ENCODE results near the gene ZFAND4. TPM values are rescaled to one million over a fixed set of nuclear protein-coding genes. Genes with fewer than 3 reads are reported as not detected.

Gene ZFAND4
- total RNA-seq, 2 experiments from 2014 or later = 30.4 to 34.5 TPM

DNA sequence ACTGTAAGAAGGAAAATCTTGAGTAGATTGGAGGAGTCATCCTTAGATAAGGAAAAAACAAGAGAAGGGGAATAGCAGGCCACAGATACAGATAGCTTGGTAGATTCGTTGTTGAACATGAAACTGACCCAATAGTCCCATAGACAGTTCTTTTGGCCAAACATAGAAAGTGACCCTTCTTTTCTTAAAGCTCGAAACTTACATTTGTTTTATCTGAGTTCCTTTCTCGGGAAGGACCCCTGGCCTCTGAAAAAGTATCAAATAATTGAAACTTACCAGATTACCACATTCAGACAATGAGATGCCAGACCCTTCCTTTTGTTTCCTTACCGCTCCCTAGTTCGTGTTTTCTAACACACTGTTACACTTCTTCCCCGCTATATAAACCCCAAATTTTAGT lies 72.9 kb downstream of the ZFAND4 start:
- H3K36me3 Mint-ChIP-seq (ENCODE audit: low read depth) = no peaks in the 10 kb centered on the region
- intact Hi-C loops (cut with DNase I, micrococcal nuclease) = loop anchor here in 1 of 2 experiments (5.0 kb wide), 1 partner anchor 127 kb away; no protein-coding TSS in a partner anchor
- no peak for ATAC-seq (ENCODE audit: poor library complexity)

DNA sequence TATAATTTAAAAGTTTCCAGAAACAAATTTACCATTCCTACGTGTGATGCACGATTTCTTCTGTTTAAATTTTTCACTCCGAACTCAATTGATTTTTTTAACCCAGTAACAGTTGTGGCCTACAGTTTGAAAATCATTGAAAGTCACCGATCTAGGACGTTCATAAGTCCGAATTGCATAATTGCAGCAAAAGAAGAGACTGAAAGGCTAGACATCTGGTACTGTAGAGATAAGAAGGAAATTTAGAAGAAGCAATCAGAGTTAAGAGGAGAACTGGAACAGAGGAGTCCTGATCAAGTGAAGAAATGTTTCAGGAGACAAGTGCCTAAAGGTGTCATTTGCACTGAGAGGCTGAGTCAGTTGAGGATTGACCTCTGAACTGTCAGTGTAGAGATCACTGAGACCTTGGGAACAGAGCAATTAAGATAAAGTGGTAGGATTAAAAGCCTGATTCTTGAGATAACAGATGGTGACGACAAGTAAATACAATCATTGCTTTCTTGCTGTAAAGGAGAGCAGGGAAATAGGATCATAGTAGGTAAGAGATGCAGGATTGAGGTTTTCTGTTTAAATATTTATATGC lies 73.5 kb downstream of the ZFAND4 start:
- no peak for ATAC-seq (ENCODE audit: poor library complexity)
- peaks cover 0 to 5% of the 10 kb centered on the region in 2 experiments for H3K9me3 ChIP-seq (ENCODE audit: control insufficient read depth in 1 of 2, insufficient read depth in 1 of 2, low read length in 2 of 2)
- Mint-ChIP-seq H3K4me3 (no peak overlapping the region), H3K9me3 (no peaks in the 10 kb centered on the region), H3K4me1 (ENCODE audit: low read depth) (peaks cover 7% of the 10 kb centered on the region), H3K36me3 (ENCODE audit: low read depth) (peaks cover 2% of the 10 kb centered on the region), H3K27me3 (peaks cover 24% of the 10 kb centered on the region), H3K27ac (no peak overlapping the region)
- ChIA-PET CTCF (no interaction called here), POLR2A (no interaction called here)
- no peak for DNase-seq
- TF ChIP-seq, protein P1, sequence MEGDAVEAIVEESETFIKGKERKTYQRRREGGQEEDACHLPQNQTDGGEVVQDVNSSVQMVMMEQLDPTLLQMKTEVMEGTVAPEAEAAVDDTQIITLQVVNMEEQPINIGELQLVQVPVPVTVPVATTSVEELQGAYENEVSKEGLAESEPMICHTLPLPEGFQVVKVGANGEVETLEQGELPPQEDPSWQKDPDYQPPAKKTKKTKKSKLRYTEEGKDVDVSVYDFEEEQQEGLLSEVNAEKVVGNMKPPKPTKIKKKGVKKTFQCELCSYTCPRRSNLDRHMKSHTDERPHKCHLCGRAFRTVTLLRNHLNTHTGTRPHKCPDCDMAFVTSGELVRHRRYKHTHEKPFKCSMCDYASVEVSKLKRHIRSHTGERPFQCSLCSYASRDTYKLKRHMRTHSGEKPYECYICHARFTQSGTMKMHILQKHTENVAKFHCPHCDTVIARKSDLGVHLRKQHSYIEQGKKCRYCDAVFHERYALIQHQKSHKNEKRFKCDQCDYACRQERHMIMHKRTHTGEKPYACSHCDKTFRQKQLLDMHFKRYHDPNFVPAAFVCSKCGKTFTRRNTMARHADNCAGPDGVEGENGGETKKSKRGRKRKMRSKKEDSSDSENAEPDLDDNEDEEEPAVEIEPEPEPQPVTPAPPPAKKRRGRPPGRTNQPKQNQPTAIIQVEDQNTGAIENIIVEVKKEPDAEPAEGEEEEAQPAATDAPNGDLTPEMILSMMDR (IDR thresholded peaks at IDR 0.05) = no peak
- H3K4me3 ChIP-seq (ENCODE audit: low read length) = no peak overlapping the region
- intact Hi-C loops (cut with DNase I, micrococcal nuclease) = loop anchor here in 1 of 2 experiments (5.0 kb wide), 1 partner anchor 127 kb away; no protein-coding TSS in a partner anchor
- H3K27me3 ChIP-seq (ENCODE audit: control insufficient read depth in 1 of 2, insufficient read depth in 2 of 2, low read length in 2 of 2) = peaks cover 5% of the 10 kb centered on the region in 2 experiments
- peaks cover 9% of the 10 kb centered on the region for H3K4me1 ChIP-seq (ENCODE audit: insufficient read depth, low read length)
- no peak overlapping the region for H3K27ac ChIP-seq (ENCODE audit: low read depth in 1 of 2, low read length in 2 of 2)
- H3K36me3 ChIP-seq (ENCODE audit: insufficient read depth, low read length) = no peaks in the 10 kb centered on the region

More for the DNA sequence above, 72.9 kb downstream of the ZFAND4 start:
- Mint-ChIP-seq H3K9me3 (no peaks in the 10 kb centered on the region), H3K27ac (no peak overlapping the region), H3K4me1 (ENCODE audit: low read depth) (peaks cover 5% of the 10 kb centered on the region), H3K4me3 (no peak overlapping the region), H3K27me3 (peaks cover 24% of the 10 kb centered on the region)
- Histone ChIP-seq H3K27me3 (ENCODE audit: control insufficient read depth in 1 of 2, insufficient read depth in 2 of 2, low read length in 2 of 2) (peaks cover 5% of the 10 kb centered on the region in 2 experiments), H3K9me3 (ENCODE audit: control insufficient read depth in 1 of 2, insufficient read depth in 1 of 2, low read length in 2 of 2) (peaks cover 0 to 5% of the 10 kb centered on the region in 2 experiments), H3K27ac (ENCODE audit: low read depth in 1 of 2, low read length in 2 of 2) (no peak overlapping the region), H3K4me1 (ENCODE audit: insufficient read depth, low read length) (peaks cover 9% of the 10 kb centered on the region), H3K4me3 (ENCODE audit: low read length) (no peak overlapping the region), H3K36me3 (ENCODE audit: insufficient read depth, low read length) (no peaks in the 10 kb centered on the region)
- ChIA-PET CTCF (interaction anchor here (0.9 kb wide), 1 partner anchor 349 kb away, joined by 3 read pairs; no protein-coding TSS in a partner anchor), POLR2A (no interaction called here)
- TF ChIP-seq, protein P1 (IDR thresholded peaks at IDR 0.05) = no peak
- no peak for DNase-seq

DNA sequence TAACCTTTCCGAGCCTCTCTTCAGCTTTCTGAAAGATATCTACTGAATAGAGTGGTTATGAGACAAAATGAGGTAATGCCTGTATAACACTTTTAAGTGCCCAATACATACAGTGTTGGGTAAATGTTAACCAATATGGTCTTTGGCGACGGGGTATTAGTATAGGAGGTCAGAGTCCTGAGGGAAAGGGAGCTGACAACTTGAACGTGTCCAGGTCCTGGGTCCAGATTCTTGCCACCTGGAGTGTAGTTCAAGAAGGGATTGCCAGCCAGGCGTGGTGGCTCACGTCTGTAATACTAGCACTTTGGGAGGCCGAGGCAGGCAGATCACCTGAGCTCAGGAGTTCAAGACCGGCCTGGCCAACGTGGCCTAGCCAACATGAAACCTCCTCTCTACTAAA lies 76.0 kb downstream of the ZFAND4 start:
- H3K27ac Mint-ChIP-seq = no peak overlapping the region
- Histone ChIP-seq H3K9me3 (ENCODE audit: control insufficient read depth in 1 of 2, insufficient read depth in 1 of 2, low read length in 2 of 2) (peaks cover 0 to 5% of the 10 kb centered on the region in 2 experiments), H3K27ac (ENCODE audit: low read depth in 1 of 2, low read length in 2 of 2) (no peak overlapping the region), H3K27me3 (ENCODE audit: control insufficient read depth in 1 of 2, insufficient read depth in 2 of 2, low read length in 2 of 2) (peaks cover 5% of the 10 kb centered on the region in 2 experiments), H3K4me1 (ENCODE audit: insufficient read depth, low read length) (peaks cover 16% of the 10 kb centered on the region), H3K36me3 (ENCODE audit: insufficient read depth, low read length) (no peaks in the 10 kb centered on the region), H3K4me3 (ENCODE audit: low read length) (no peak overlapping the region)
- H3K36me3 Mint-ChIP-seq (ENCODE audit: low read depth) = peaks cover 13% of the 10 kb centered on the region
- ChIA-PET POLR2A (interaction anchor here (0.9 kb wide), 1 partner anchor 15 kb away, joined by 3 read pairs; no protein-coding TSS in a partner anchor), CTCF (no interaction called here)
- no peak for DNase-seq
- H3K4me1 Mint-ChIP-seq (ENCODE audit: low read depth) = peaks cover 33% of the 10 kb centered on the region
- TF ChIP-seq, protein P1 (IDR thresholded peaks at IDR 0.05) = no peak
- H3K9me3 Mint-ChIP-seq = no peaks in the 10 kb centered on the region
- H3K4me3 Mint-ChIP-seq = peak overlapping the region; percentile 81
- ATAC-seq (ENCODE audit: poor library complexity) = no peak
- H3K27me3 Mint-ChIP-seq = peaks cover 18% of the 10 kb centered on the region
- intact Hi-C loops (cut with DNase I, micrococcal nuclease) = loop anchor here in 1 of 2 experiments (5.0 kb wide), 1 partner anchor 124 kb away; no protein-coding TSS in a partner anchor

Measured in CD4-positive, alpha-beta T cell (primary cell).